OCI-LY7 (cell line): ENCODE data around the gene TMEM184A. TPM values are rescaled to one million over a fixed set of nuclear protein-coding genes. Genes with fewer than 3 reads are reported as not detected.

ENCODE experiments used
- BruUV-seq: library from RNA; stranded (reverse); fragments of 400-500 nt; replicated peaks from 2 replicates; lab custom pipeline; 2021; lab: Mats Ljungman, UMichigan
- CTCF ChIA-PET: fragments of 300-600 bp; sonication (Branson Sonifier 250); formaldehyde crosslinking; loops from one replicate; lab custom pipeline; 2022; ENCODE audit warnings: antibody characterized with exemption; ENCODE audit not compliant: unreplicated experiment; lab: Charles Lee
- POLR2A ChIA-PET: fragments of 300-600 bp; sonication (Branson Sonifier 250); formaldehyde crosslinking; loops from one replicate; lab custom pipeline; 2022; ENCODE audit warnings: antibody characterized with exemption; lab: Charles Lee
- DNase-seq: peaks from one replicate; pipeline ENCODE4 v3.0.0-alpha.2; 2015; ENCODE audit warnings: low spot score
- H2AFZ ChIP-seq: fragments of 200-600 bp; sonication (generic), shearing (Covaris generic); 2 replicates; pipeline ENCODE4 v1.6.1; 2014; ENCODE audit warnings: mild to moderate bottlenecking, antibody characterized with exemption, low read length, moderate library complexity
- H3K27ac ChIP-seq: fragments of 200-600 bp; sonication (generic); 2 replicates; pipeline ENCODE4 v1.5.1; 2014; ENCODE audit warnings: mixed run types, low read depth, mild to moderate bottlenecking, moderate library complexity, low read length, inconsistent platforms; ENCODE audit not compliant: poor library complexity, severe bottlenecking
- H3K36me3 ChIP-seq: fragments of 200-600 bp; sonication (generic); 2 replicates; pipeline ENCODE4 v1.6.1; 2014; ENCODE audit warnings: mild to moderate bottlenecking, antibody characterized with exemption, low read length, moderate library complexity, mixed read lengths; ENCODE audit not compliant: insufficient read depth
- H3K4me1 ChIP-seq: fragments of 200-600 bp; sonication (generic); 2 replicates; pipeline ENCODE4 v1.5.1; 2014; ENCODE audit warnings: mild to moderate bottlenecking, low read length; ENCODE audit not compliant: insufficient read depth, poor library complexity, severe bottlenecking
- H3K4me2 ChIP-seq: fragments of 200-600 bp; sonication (generic); 2 replicates; pipeline ENCODE4 v1.6.1; 2014; ENCODE audit warnings: mild to moderate bottlenecking, low read length
- H3K4me3 ChIP-seq: fragments of 200-600 bp; sonication (generic); 2 replicates; pipeline ENCODE4 v1.5.1; 2014; ENCODE audit warnings: mild to moderate bottlenecking, low read depth, low read length; ENCODE audit not compliant: poor library complexity, severe bottlenecking
- H3K79me2 ChIP-seq: fragments of 200-600 bp; sonication (generic); 2 replicates; pipeline ENCODE4 v1.6.1; 2016; ENCODE audit warnings: low read depth, mild to moderate bottlenecking, low read length, moderate library complexity, mixed read lengths; ENCODE audit not compliant: insufficient read depth
- H3K9me2 ChIP-seq: fragments of 200-600 bp; sonication (generic); 2 replicates; pipeline ENCODE4 v1.6.1; 2016; ENCODE audit warnings: mild to moderate bottlenecking, low read length, mixed read lengths; ENCODE audit not compliant: insufficient read depth
- H3K9me3 ChIP-seq: fragments of 200-600 bp; sonication (generic); 2 replicates; pipeline ENCODE4 v1.6.1; 2014; ENCODE audit warnings: mild to moderate bottlenecking, mixed run types, low read length, mixed read lengths
- H4K20me1 ChIP-seq: fragments of 200-600 bp; sonication (generic); 2 replicates; pipeline ENCODE4 v1.6.1; 2014; ENCODE audit warnings: mild to moderate bottlenecking, antibody characterized with exemption, low read length, moderate library complexity, mixed read lengths; ENCODE audit not compliant: insufficient read depth
- CTCF ChIP-seq: fragments of 200-600 bp; sonication (generic); conservative IDR thresholded peaks from 2 replicates; pipeline ENCODE4 v1.5.1; 2014; ENCODE audit warnings: mild to moderate bottlenecking, antibody characterized with exemption, low read length, moderate library complexity, mixed read lengths
- EZH2phosphoT487 ChIP-seq: fragments of 200-600 bp; sonication (generic); IDR thresholded peaks from 2 replicates; pipeline ENCODE4 v1.6.1; 2018; ENCODE audit warnings: low read depth, borderline replicate concordance, mild to moderate bottlenecking, mixed run types, antibody characterized with exemption, low read length, moderate library complexity, mixed read lengths
- intact Hi-C: fragments of 100-400 bp; cut with micrococcal nuclease; formaldehyde crosslinking; loops from one replicate; pipeline ENCODE4 v1.10.0; 2022; ENCODE audit not compliant: unreplicated experiment
- total RNA-seq, 2 experiments: library from RNA; depleted of rRNA in 1 of 2; stranded (reverse); fragments of >200 nt in 1 of 2; shearing (Covaris generic) in 1 of 2; gene quantifications; 2 replicates each; pipeline ENCODE4 v1.2.3, GENCODE V29; 2014 to 2022

Gene TMEM184A
- total RNA-seq, 2 experiments from 2014 or later, result 0.19 TPM; not detected in 1

DNA sequence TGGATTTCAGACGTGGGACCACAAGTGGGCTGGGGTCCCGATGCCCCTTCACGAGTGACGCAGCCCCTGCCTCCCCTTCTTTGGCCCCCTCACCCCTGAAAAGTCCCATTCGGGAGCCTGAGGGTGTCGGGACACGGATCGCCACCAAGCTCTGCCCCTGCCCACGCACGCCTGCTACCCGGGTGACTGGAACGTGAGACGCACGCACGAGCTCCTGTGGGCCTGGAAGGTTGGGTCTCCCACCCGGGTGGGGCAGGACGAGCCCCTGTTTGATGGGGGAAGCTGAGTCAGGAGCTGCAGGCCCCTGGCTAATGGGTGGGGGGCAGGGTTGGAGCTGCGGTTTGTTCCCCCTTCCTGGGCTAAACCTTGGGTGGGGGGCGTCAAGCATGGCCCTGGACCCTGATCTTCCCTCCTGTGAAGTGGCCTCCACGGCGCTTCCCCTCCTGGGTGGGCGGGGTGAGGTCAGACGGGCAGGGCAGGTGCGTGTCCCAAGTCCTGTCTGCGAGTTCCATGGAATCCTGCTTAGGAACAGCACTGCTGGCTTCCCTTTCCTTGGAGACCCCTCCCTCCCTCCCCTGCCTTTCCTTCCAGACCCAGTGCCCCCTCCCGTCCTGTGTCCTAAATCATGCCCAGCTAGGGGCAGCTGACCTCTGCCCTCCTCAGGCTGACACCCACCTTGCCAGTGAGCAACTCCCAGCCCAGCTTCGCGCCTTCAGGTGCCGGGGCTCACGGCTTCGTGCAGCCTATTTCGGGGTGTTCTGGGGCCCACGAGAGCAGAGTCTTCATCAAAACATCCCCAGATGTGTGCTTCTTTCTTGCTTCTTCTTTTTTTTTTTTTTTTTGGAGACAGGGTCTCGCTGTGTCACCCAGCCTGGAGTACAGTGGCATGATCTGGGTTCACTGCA, 5.3 kb upstream of the TMEM184A start:
- H2AFZ ChIP-seq, result no peak overlapping the region
- peaks cover 14% of the 10 kb centered on the region; the same call in 1 of the 2 replicates for H3K36me3 ChIP-seq
- BruUV-seq, result no TSS peak
- no peaks in the 10 kb centered on the region for H4K20me1 ChIP-seq
- no peaks in the 10 kb centered on the region for H3K9me2 ChIP-seq
- TF ChIP-seq CTCF, result no peak
- TF ChIP-seq EZH2phosphoT487, result no peak
- ChIA-PET CTCF (interaction anchor here (0.6 kb wide), 1 partner anchor 22 kb away, joined by 6 read pairs; no protein-coding TSS in a partner anchor), POLR2A (interaction anchor here (0.5 kb wide), 1 partner anchor 11 kb away, joined by 3 read pairs; no protein-coding TSS in a partner anchor)
- H3K79me2 ChIP-seq, result no peaks in the 10 kb centered on the region
- DNase-seq, result no peak
- H3K4me2 ChIP-seq, result no peak overlapping the region
- intact Hi-C loops, result no loop called here
- H3K4me3 ChIP-seq, result no peak overlapping the region
- peaks cover 7% of the 10 kb centered on the region for H3K4me1 ChIP-seq
- no peak overlapping the region for H3K27ac ChIP-seq
- H3K9me3 ChIP-seq, result no peaks in the 10 kb centered on the region

DNA sequence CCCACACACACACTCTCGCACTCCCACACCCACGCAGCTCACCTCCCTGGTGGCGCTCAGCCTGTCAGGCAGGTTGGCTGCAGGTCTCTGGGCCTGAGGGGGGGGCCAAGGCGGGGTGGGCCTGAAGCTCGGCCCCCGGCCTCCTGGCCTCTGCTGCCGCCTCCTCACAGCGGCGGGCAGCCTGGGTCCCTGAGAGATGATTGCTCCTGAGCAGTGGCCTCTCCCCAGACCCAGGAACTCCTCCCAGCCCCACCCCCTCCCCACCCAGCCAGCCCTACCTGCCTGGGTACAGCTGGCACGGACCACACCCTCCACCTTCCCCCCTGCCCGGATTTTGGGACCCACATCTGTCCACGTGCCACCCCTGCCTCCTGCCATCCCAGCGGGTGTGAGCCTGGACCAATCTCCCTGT, 4.6 kb upstream of the TMEM184A start:
- no peak for DNase-seq
- Histone ChIP-seq H3K36me3 (peaks cover 8% of the 10 kb centered on the region; the same call in 1 of the 2 replicates), H4K20me1 (no peaks in the 10 kb centered on the region), H3K27ac (no peak overlapping the region), H3K79me2 (no peaks in the 10 kb centered on the region), H3K4me3 (no peak overlapping the region), H2AFZ (no peak overlapping the region), H3K4me2 (no peak overlapping the region), H3K4me1 (peaks cover 7% of the 10 kb centered on the region), H3K9me2 (no peaks in the 10 kb centered on the region), H3K9me3 (no peaks in the 10 kb centered on the region)
- ChIA-PET CTCF (interaction anchor here (0.6 kb wide), 2 partner anchors 21 to 98 kb away, joined by 3 to 6 read pairs; no protein-coding TSS in a partner anchor), POLR2A (no interaction called here)
- intact Hi-C loops, result no loop called here
- BruUV-seq, result no TSS peak
- TF ChIP-seq EZH2phosphoT487 (no peak), CTCF (no peak)
